Suprapubic skin (tissue), 3 donors: ENCODE results near the gene DCAKD.

ENCODE experiments used
- POLR2A ChIP-seq, 2 donors: fragments of 450-650 bp; IDR thresholded peaks; one replicate each; pipeline ENCODE4 v1.6.1; 2017; ENCODE audit warnings: antibody characterized with exemption in 2 of 2, mild to moderate bottlenecking in 2 of 2, moderate library complexity in 2 of 2
- TF ChIP-seq, protein P1 (sequence below), 2 donors: fragments of 200-600 bp in 1 of 2; fragments of 450-650 bp in 1 of 2; sonication (generic) in 1 of 2; IDR thresholded peaks; one replicate each; pipeline ENCODE4 v1.5.1; 2016 to 2019; ENCODE audit warnings: antibody characterized with exemption in 2 of 2, mild to moderate bottlenecking in 1 of 2, moderate library complexity in 1 of 2

DNA sequence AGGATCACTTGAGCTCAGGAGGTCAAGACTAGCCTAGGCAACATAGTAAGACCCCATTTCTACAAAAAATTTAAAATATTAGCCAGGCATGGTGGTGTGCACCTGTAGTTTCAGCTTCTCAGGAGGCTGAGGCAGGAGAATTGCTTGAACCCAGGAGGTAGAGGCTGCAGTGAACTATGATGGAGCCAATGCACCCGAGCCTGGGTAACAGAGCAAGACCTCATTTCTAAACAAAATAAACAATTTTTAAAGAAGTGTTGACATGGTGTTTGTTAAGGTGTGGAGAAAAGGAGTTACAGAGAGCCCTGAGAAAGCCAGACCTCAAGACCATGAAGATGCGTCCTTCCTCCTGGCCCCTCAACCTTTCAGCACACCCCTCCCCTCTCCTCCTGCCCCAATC is 45.7 kb downstream of the DCAKD start:
- TF ChIP-seq, protein P1, sequence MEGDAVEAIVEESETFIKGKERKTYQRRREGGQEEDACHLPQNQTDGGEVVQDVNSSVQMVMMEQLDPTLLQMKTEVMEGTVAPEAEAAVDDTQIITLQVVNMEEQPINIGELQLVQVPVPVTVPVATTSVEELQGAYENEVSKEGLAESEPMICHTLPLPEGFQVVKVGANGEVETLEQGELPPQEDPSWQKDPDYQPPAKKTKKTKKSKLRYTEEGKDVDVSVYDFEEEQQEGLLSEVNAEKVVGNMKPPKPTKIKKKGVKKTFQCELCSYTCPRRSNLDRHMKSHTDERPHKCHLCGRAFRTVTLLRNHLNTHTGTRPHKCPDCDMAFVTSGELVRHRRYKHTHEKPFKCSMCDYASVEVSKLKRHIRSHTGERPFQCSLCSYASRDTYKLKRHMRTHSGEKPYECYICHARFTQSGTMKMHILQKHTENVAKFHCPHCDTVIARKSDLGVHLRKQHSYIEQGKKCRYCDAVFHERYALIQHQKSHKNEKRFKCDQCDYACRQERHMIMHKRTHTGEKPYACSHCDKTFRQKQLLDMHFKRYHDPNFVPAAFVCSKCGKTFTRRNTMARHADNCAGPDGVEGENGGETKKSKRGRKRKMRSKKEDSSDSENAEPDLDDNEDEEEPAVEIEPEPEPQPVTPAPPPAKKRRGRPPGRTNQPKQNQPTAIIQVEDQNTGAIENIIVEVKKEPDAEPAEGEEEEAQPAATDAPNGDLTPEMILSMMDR (IDR thresholded peaks at IDR 0.05) = no peak
- no peak for TF ChIP-seq POLR2A (IDR thresholded peaks at IDR 0.05)
